OCI-LY7 (cell line): ENCODE data around the gene SLC25A38. TPM values are rescaled to one million over a fixed set of nuclear protein-coding genes. Genes with fewer than 3 reads are reported as not detected.

Experiments
- BruUV-seq: library from RNA; stranded (reverse); fragments of 400-500 nt; replicated peaks from 2 replicates; lab custom pipeline; 2021; lab: Mats Ljungman, UMichigan
- CTCF ChIA-PET: fragments of 300-600 bp; sonication (Branson Sonifier 250); formaldehyde crosslinking; loops from one replicate; lab custom pipeline; 2022; ENCODE audit warnings: antibody characterized with exemption; ENCODE audit not compliant: unreplicated experiment; lab: Charles Lee
- POLR2A ChIA-PET: fragments of 300-600 bp; sonication (Branson Sonifier 250); formaldehyde crosslinking; loops from one replicate; lab custom pipeline; 2022; ENCODE audit warnings: antibody characterized with exemption; lab: Charles Lee
- DNase-seq: peaks from one replicate; pipeline ENCODE4 v3.0.0-alpha.2; 2015; ENCODE audit warnings: low spot score
- H2AFZ ChIP-seq: fragments of 200-600 bp; sonication (generic), shearing (Covaris generic); 2 replicates; pipeline ENCODE4 v1.6.1; 2014; ENCODE audit warnings: mild to moderate bottlenecking, antibody characterized with exemption, low read length, moderate library complexity
- H3K27ac ChIP-seq: fragments of 200-600 bp; sonication (generic); 2 replicates; pipeline ENCODE4 v1.5.1; 2014; ENCODE audit warnings: mixed run types, low read depth, mild to moderate bottlenecking, moderate library complexity, low read length, inconsistent platforms; ENCODE audit not compliant: poor library complexity, severe bottlenecking
- H3K36me3 ChIP-seq: fragments of 200-600 bp; sonication (generic); 2 replicates; pipeline ENCODE4 v1.6.1; 2014; ENCODE audit warnings: mild to moderate bottlenecking, antibody characterized with exemption, low read length, moderate library complexity, mixed read lengths; ENCODE audit not compliant: insufficient read depth
- H3K4me1 ChIP-seq: fragments of 200-600 bp; sonication (generic); 2 replicates; pipeline ENCODE4 v1.5.1; 2014; ENCODE audit warnings: mild to moderate bottlenecking, low read length; ENCODE audit not compliant: insufficient read depth, poor library complexity, severe bottlenecking
- H3K4me2 ChIP-seq: fragments of 200-600 bp; sonication (generic); 2 replicates; pipeline ENCODE4 v1.6.1; 2014; ENCODE audit warnings: mild to moderate bottlenecking, low read length
- H3K4me3 ChIP-seq: fragments of 200-600 bp; sonication (generic); 2 replicates; pipeline ENCODE4 v1.5.1; 2014; ENCODE audit warnings: mild to moderate bottlenecking, low read depth, low read length; ENCODE audit not compliant: poor library complexity, severe bottlenecking
- H3K79me2 ChIP-seq: fragments of 200-600 bp; sonication (generic); 2 replicates; pipeline ENCODE4 v1.6.1; 2016; ENCODE audit warnings: low read depth, mild to moderate bottlenecking, low read length, moderate library complexity, mixed read lengths; ENCODE audit not compliant: insufficient read depth
- H3K9me2 ChIP-seq: fragments of 200-600 bp; sonication (generic); 2 replicates; pipeline ENCODE4 v1.6.1; 2016; ENCODE audit warnings: mild to moderate bottlenecking, low read length, mixed read lengths; ENCODE audit not compliant: insufficient read depth
- H3K9me3 ChIP-seq: fragments of 200-600 bp; sonication (generic); 2 replicates; pipeline ENCODE4 v1.6.1; 2014; ENCODE audit warnings: mild to moderate bottlenecking, mixed run types, low read length, mixed read lengths
- H4K20me1 ChIP-seq: fragments of 200-600 bp; sonication (generic); 2 replicates; pipeline ENCODE4 v1.6.1; 2014; ENCODE audit warnings: mild to moderate bottlenecking, antibody characterized with exemption, low read length, moderate library complexity, mixed read lengths; ENCODE audit not compliant: insufficient read depth
- CTCF ChIP-seq: fragments of 200-600 bp; sonication (generic); conservative IDR thresholded peaks from 2 replicates; pipeline ENCODE4 v1.5.1; 2014; ENCODE audit warnings: mild to moderate bottlenecking, antibody characterized with exemption, low read length, moderate library complexity, mixed read lengths
- EZH2phosphoT487 ChIP-seq: fragments of 200-600 bp; sonication (generic); IDR thresholded peaks from 2 replicates; pipeline ENCODE4 v1.6.1; 2018; ENCODE audit warnings: low read depth, borderline replicate concordance, mild to moderate bottlenecking, mixed run types, antibody characterized with exemption, low read length, moderate library complexity, mixed read lengths
- intact Hi-C: fragments of 100-400 bp; cut with micrococcal nuclease; formaldehyde crosslinking; loops from one replicate; pipeline ENCODE4 v1.10.0; 2022; ENCODE audit not compliant: unreplicated experiment
- total RNA-seq, 2 experiments: library from RNA; depleted of rRNA in 1 of 2; stranded (reverse); fragments of >200 nt in 1 of 2; shearing (Covaris generic) in 1 of 2; gene quantifications; 2 replicates each; pipeline ENCODE4 v1.2.3, GENCODE V29; 2014 to 2022

Gene SLC25A38
- total RNA-seq, 2 experiments from 2014 or later = 32.6 to 35.4 TPM

GRCh38 chr3:39343076-39343717 is 40.0 kb upstream of the SLC25A38 start:
- Histone ChIP-seq H2AFZ (no peak overlapping the region), H3K4me2 (no peak overlapping the region), H3K36me3 (no peaks in the 10 kb centered on the region), H4K20me1 (no peaks in the 10 kb centered on the region), H3K9me3 (no peaks in the 10 kb centered on the region), H3K9me2 (no peaks in the 10 kb centered on the region), H3K79me2 (no peaks in the 10 kb centered on the region), H3K4me1 (no peaks in the 10 kb centered on the region), H3K27ac (no peak overlapping the region), H3K4me3 (no peak overlapping the region)
- no peak for DNase-seq
- POLR2A ChIA-PET = interaction anchor here (0.5 to 0.7 kb wide), 2 partner anchors 8 to 536 kb away, joined by 3 to 4 read pairs; no protein-coding TSS in a partner anchor
- intact Hi-C loops = no loop called here
- no TSS peak for BruUV-seq
- CTCF ChIA-PET = no interaction called here
- no peak for TF ChIP-seq EZH2phosphoT487
- TF ChIP-seq CTCF = no peak

GRCh38 chr3:39343760-39344159 is 39.4 kb upstream of the SLC25A38 start:
- H3K9me2 ChIP-seq = no peaks in the 10 kb centered on the region
- H2AFZ ChIP-seq = no peak overlapping the region
- no peaks in the 10 kb centered on the region for H3K9me3 ChIP-seq
- no peak for TF ChIP-seq EZH2phosphoT487
- no peak for TF ChIP-seq CTCF
- ChIA-PET POLR2A (no interaction called here), CTCF (no interaction called here)
- H3K27ac ChIP-seq = no peak overlapping the region
- no peak for DNase-seq
- H3K36me3 ChIP-seq = no peaks in the 10 kb centered on the region
- no peaks in the 10 kb centered on the region for H3K4me1 ChIP-seq
- H3K4me2 ChIP-seq = no peak overlapping the region
- no peak overlapping the region for H3K4me3 ChIP-seq
- no peaks in the 10 kb centered on the region for H3K79me2 ChIP-seq
- intact Hi-C loops = no loop called here
- BruUV-seq = no TSS peak
- H4K20me1 ChIP-seq = no peaks in the 10 kb centered on the region

GRCh38 chr3:39344746-39345344 is 38.3 kb upstream of the SLC25A38 start:
- no peaks in the 10 kb centered on the region for H3K4me1 ChIP-seq
- no peak for TF ChIP-seq CTCF
- no peak for TF ChIP-seq EZH2phosphoT487
- intact Hi-C loops = no loop called here
- H3K9me2 ChIP-seq = no peaks in the 10 kb centered on the region
- no peaks in the 10 kb centered on the region for H3K9me3 ChIP-seq
- no peaks in the 10 kb centered on the region for H3K36me3 ChIP-seq
- H3K79me2 ChIP-seq = no peaks in the 10 kb centered on the region
- no peak overlapping the region for H2AFZ ChIP-seq
- POLR2A ChIA-PET = interaction anchor here (0.6 kb wide), 1 partner anchor 1163 kb away, joined by 3 read pairs; no protein-coding TSS in a partner anchor
- no peak overlapping the region for H3K27ac ChIP-seq
- no peaks in the 10 kb centered on the region for H4K20me1 ChIP-seq
- BruUV-seq = no TSS peak
- no peak overlapping the region for H3K4me2 ChIP-seq
- H3K4me3 ChIP-seq = no peak overlapping the region
- DNase-seq = no peak
- CTCF ChIA-PET = no interaction called here
